KOPT-K1 (cell line): ENCODE measurements around the gene ATRAID.
"Not testable (repeated sequence)": the region's sequence is repeated elsewhere in the genome, so short reads cannot be mapped to it uniquely, and the experiment has no call there.

ENCODE experiments used
- H3K27ac ChIP-seq: fragments of 200-600 bp; sonication (generic); 2 replicates; pipeline ENCODE4 v1.5.1; 2016; ENCODE audit warnings: antibody characterized with exemption, mild to moderate bottlenecking, low read depth, low read length; ENCODE audit not compliant: poor library complexity, severe bottlenecking
- H3K36me3 ChIP-seq: fragments of 200-600 bp; sonication (generic); 2 replicates; pipeline ENCODE4 v1.5.1; 2017; ENCODE audit warnings: antibody characterized with exemption, mild to moderate bottlenecking, low read length, moderate library complexity; ENCODE audit not compliant: insufficient read depth
- H3K9me3 ChIP-seq: fragments of 200-600 bp; sonication (generic); 2 replicates; pipeline ENCODE4 v1.5.1; 2017; ENCODE audit warnings: antibody characterized with exemption, low read length, mild to moderate bottlenecking; ENCODE audit not compliant: insufficient read depth, poor library complexity, severe bottlenecking

ATRAID gene, protein sequence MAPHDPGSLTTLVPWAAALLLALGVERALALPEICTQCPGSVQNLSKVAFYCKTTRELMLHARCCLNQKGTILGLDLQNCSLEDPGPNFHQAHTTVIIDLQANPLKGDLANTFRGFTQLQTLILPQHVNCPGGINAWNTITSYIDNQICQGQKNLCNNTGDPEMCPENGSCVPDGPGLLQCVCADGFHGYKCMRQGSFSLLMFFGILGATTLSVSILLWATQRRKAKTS

GRCh38 chr2:27211943-27212625 lies at the start of gene ATRAID, which contains the start of gene SLC5A6:
Gene ATRAID (plus strand): TSS chr2:27212041. CDS start chr2:27212369, 328 bp downstream.
Gene SLC5A6 (minus strand): TSS chr2:27212268. CDS start chr2:27207650, 4,618 bp downstream.
- H3K9me3 ChIP-seq, result no peaks in the 10 kb centered on the region
- peaks cover 55% of the 10 kb centered on the region for H3K36me3 ChIP-seq
- H3K27ac ChIP-seq, result peak within 1 kb of the TSS; percentile 95

DNA sequence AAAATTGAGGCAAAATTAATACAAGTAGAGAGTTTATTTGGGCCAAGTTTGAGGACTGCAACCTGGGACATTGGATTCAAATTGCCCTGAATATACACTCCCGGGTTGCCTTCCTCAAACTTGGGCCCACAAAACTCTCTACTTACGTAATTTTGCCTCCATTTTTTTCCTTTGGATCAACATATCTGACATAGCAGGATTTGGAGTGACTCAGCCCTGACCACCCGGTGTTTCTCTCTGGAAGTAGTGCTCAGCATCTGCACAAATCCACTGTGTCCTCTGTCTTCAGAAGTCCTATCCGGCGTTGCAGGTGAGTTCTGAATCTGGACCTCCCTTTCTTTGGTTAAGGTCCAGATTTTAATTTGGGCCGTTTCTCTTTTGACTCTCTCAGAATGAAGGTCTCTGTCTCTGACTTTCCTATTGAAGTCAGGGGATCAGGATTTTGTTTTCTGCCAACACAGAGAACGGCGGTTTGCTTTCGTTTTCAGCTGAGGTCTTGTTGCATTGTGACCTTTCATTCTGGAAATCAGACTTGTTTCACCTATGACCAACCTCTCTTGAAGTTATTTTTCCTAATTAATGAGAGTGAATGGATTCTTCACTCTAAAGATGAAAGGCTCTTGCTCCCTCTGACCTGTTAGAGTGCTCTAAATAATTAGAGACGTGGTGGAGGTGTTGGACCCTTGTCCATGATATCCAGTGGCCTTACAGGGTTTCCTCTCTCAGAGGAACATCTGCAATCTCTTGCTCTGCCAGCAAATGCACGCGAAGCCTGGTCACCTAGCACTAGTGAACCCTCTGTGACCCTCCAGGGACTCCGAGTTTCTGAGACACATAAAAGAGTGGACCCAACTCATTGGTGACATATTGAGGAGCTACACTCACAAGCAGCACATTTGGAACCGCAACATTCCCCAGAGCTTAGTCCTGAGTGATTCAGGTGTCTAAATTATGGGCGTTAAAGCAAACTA lies 49.4 kb upstream of the ATRAID start:
- no peak overlapping the region for H3K27ac ChIP-seq
- H3K9me3 ChIP-seq, result no peaks in the 10 kb centered on the region
- H3K36me3 ChIP-seq, result no peaks in the 10 kb centered on the region

GRCh38 chr2:27164960-27165763 lies 46.7 kb upstream of the ATRAID start:
- Histone ChIP-seq H3K36me3 (no peaks in the 10 kb centered on the region), H3K27ac (no peak overlapping the region), H3K9me3 (no peaks in the 10 kb centered on the region)

- Histone ChIP-seq H3K27ac (no peak overlapping the region), H3K9me3 (no peaks in the 10 kb centered on the region), H3K36me3 (no peaks in the 10 kb centered on the region)
Measured at GRCh38 chr2:27170581-27171337, 41.1 kb upstream of the ATRAID start.

GRCh38 chr2:27171351-27171848 lies 40.4 kb upstream of the ATRAID start:
- Histone ChIP-seq H3K27ac (no peak overlapping the region), H3K36me3 (no peaks in the 10 kb centered on the region), H3K9me3 (no peaks in the 10 kb centered on the region)

DNA sequence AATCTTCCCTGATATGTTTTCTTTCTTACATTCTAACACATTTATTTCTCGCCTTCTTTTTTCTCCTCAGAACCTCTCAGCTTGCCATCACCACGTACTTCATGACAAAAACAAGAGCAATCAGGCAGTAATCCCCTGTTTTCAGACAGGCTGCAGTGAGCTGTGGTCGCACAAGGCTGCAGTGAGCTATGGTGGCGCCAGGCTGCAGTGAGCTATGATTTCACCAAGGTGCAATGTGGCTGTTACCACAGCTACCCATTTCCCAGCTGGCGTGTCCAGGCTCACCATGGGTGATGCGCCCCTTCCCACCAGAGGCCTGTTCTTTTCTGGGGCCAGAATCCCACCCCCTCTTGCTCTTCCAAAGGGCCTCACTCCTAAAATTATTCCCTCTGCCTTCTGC lies 37.2 kb upstream of the ATRAID start:
- no peak overlapping the region for H3K27ac ChIP-seq
- no peaks in the 10 kb centered on the region for H3K36me3 ChIP-seq
- H3K9me3 ChIP-seq, result no peaks in the 10 kb centered on the region

DNA sequence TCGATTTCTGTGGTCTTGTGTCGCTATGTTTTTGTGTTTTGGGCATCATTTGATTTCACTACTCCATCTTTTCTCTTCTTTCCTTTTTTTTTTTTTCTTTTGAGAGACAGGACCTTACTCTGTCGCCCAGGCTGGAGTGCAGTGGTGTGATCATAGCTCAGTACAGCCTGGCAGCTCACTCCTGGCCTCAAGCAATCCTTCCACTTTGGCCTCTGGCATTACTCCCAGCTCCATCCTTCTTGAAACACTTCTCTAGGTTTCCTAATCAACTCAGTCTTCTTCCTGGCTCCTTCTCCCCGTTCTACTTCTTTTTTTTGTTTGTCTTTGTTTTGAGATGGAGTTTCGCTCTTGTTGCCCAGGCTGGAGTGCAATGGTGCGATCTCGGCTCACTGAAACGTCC lies 36.5 kb upstream of the ATRAID start:
- no peaks in the 10 kb centered on the region for H3K9me3 ChIP-seq
- no peak overlapping the region for H3K27ac ChIP-seq
- no peaks in the 10 kb centered on the region for H3K36me3 ChIP-seq

DNA sequence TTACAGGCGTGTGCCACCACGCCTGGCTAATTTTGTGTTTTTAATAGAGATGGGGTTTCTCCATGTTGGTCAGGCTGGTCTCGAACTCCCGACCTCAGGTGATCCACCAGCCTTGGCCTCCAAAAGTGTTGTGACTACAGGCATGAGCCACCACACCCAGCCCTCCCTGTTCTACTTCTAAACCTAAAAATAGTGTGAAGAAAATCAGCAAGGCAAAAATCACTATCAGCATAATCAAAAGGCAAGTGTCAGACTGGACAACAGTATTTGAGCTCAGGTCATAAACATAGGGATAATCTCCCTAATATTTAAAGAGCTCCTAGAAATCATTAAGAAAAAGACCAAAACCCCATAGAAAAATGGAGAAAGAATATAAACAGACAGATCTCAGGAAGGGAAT lies 36.1 kb upstream of the ATRAID start:
- H3K27ac ChIP-seq, H3K9me3 ChIP-seq, H3K36me3 ChIP-seq: not testable (repeated sequence)

DNA sequence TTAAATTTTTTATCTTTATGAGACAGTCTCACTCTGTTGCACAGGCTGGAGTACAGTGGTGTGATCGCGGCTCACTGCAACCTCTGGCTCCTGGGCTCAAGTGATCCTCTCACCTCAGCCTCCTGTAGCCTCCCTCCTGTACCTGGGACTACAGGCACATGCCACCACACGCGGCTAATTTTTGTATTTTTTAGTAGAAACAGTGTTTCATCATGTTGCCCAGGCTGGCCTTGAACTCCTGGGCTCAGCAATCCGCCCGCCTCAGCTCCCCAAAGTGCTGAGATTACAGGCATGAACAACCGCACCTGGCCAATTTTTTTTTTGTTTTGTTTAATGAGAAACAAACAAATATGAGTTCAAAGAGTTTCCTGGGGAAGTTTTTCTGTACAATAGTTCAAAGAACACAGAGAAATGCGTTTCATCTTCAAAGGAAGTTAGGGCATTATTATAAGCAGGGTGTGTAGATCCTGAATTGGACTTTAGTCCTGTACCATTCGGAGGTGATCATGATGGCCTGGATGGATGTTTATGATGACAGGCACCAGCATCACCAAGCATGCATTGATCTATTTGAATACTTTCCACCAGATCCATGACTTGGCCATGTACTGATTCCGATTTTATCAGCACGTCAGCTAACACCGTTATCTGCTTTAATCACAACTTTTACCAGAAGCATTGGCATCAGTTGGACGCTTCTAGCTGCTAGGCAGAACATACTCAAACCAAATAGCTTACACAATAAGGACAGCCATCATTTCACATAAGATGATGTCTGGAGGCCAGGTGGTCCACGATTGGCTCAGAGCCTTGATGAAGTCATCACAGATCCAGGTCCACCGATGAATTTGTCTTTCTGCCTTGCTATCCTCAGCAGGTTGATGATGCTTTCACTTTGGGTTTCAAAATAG lies 34.1 kb upstream of the ATRAID start:
- H3K27ac ChIP-seq, result no peak overlapping the region
- no peaks in the 10 kb centered on the region for H3K9me3 ChIP-seq
- H3K36me3 ChIP-seq, result no peaks in the 10 kb centered on the region

DNA sequence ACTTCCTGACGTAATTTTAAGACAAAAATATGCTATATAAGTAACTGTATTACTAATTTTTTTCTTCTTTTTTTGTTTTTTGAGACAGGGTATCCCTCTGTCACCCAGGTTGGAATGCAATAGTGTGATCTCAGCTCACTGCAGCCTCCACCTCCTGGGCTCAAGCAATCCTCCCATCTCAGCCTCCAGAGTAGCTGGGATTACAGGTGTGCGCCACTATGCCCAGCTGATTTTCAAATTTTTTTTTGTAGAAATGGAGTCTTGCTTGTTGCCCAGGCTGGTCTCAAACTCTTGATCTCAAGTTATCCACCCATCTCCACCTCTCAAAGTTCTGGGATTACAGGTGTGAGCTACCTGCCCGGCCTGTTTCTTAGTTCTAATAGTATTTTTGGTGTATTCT lies 33.4 kb upstream of the ATRAID start:
- Histone ChIP-seq H3K36me3 (no peaks in the 10 kb centered on the region), H3K9me3 (no peaks in the 10 kb centered on the region), H3K27ac (no peak overlapping the region)

DNA sequence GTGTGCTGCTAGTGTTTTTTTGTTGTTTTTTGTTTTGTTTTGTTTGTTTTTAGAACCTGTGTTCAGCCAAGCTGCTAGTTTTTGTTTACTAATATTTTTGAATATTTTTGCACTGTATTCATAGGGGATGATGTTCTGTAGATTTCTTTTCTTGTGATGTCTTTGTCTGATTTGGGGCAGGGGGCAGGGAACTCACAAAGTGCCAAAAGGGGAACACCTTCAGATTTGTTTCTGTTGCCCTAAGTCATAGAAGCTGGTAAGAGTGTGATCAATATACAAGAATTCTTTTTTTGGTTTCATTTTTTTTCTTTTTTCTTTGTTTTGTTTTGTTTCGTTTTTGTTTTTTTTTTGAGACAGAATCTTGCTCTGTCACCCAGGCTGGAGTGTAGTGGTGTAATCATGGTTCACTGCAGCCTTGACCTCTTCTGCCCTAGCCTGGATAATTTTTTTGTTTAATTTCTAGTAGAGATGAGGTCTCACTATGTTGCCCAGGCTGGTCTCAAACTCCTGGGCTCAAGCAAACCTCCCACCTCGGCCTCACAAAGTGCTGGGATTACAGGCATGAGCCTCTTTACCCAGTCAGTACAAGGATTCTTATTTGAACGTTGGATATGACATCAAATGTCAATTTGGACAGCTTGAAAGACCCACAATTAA lies 32.4 kb upstream of the ATRAID start:
- Histone ChIP-seq H3K9me3 (no peaks in the 10 kb centered on the region), H3K27ac (no peak overlapping the region), H3K36me3 (no peaks in the 10 kb centered on the region)

- H3K36me3 ChIP-seq, result no peaks in the 10 kb centered on the region
- H3K9me3 ChIP-seq, result no peaks in the 10 kb centered on the region
- no peak overlapping the region for H3K27ac ChIP-seq
Measured at GRCh38 chr2:27182346-27182745, 29.5 kb upstream of the ATRAID start.

DNA sequence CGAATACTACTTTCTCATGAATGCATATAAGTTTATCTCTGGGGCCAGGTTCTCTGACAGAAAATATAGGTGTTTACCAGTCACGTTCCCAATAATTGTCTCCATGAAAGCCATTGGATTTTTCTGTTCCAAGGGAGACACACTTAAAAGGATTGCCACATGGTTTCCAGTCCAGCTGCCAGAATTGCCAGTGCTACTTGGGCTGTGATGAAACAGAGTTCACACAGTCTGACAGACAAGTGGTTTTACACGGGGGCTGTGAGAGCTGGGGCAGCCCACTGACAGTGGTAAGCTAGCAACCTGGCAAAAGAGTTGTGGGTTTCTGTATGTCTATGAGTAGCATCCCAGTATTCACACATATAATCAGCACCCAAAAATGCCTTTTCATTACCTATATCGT lies 27.7 kb upstream of the ATRAID start:
- H3K9me3 ChIP-seq, result no peaks in the 10 kb centered on the region
- no peaks in the 10 kb centered on the region for H3K36me3 ChIP-seq
- no peak overlapping the region for H3K27ac ChIP-seq
